NCI-H146 (cell line): ENCODE data around the gene RECQL5.
"Not testable (repeated sequence)": the region's sequence is repeated elsewhere in the genome, so short reads cannot be mapped to it uniquely, and the experiment has no call there.

Experiments
- DNase-seq: peaks from one replicate; lab custom pipeline; 2025; lab: John Stamatoyannopoulos, UW

Gene RECQL5

DNA sequence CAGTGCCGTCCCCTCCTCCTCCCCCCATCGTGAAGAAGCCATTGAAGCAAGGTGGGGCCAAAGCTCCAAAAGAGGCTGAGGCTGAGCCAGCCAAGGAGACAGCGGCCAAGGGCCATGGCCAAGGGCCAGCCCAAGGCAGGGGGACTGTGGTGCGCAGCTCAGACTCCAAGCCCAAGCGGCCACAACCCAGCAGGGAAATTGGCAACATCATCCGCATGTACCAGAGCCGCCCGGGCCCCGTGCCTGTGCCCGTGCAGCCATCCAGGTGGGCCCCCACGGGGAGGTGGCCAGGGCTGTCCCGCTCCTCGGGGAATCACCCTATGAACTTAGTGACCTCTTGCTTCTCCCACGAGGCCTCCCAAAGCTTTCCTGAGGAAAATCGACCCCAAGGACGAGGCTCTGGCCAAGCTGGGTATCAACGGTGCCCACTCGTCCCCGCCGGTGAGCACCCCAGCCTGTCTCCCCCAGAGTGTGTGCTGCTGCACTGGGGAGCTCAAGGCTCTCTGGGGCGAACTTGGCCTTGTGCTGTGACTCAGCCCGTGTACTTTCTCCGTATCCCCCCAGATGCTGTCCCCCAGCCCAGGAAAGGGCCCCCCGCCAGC is 50.3 kb downstream of the RECQL5 start:
- no peak for DNase-seq

DNA sequence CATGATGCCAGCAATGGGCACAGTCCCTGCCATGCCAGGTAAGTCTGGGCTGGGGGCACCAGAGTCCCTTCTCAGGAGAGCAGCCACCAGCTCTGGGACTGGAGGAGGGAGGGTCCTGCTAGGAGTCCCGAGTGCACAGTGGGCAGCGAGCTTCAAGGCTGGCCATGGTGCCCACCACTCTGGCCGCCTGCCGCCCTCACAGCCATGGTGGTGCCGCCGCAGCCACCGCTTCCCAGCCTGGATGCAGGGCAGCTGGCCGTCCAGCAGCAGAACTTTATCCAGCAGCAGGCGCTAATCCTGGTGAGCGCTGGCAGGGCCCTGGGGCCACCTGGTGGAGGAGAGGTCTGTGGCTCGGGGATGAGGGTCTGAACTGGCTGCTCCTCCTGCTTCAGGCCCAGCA is 51.7 kb downstream of the RECQL5 start:
- no peak for DNase-seq

DNA sequence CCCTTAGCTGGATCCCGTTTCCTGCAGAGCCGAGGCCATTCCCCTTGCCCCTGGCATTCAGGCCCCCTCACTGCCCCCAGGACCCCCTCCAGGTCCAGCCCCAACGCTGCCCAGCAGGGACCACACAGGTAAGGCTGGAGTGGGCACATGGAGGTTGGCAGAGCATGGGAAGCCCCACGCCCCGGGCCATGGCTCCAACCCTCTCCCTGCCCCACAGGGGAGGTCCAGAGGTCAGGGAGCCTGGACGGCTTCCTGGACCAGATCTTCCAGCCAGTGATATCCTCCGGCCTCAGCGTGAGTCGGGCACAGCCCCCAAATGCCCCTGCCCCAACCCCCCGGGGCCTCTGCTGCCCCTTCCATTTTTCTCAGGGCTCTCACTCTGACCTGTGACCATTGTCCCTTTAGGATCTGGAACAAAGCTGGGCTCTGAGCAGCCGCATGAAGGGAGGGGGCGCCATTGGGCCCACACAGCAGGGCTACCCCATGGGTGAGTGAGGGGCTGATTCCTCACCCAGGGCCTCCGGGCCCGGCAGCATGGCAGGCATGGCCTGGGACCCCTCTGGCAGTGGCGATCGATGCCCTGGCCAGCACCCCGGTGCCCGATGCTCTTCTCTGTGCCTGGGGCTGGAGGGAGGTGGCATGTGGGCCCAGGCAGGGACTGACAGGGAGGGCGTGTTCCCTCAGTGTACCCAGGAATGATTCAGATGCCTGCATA is 52.2 kb downstream of the RECQL5 start:
- DNase-seq = no peak

DNA sequence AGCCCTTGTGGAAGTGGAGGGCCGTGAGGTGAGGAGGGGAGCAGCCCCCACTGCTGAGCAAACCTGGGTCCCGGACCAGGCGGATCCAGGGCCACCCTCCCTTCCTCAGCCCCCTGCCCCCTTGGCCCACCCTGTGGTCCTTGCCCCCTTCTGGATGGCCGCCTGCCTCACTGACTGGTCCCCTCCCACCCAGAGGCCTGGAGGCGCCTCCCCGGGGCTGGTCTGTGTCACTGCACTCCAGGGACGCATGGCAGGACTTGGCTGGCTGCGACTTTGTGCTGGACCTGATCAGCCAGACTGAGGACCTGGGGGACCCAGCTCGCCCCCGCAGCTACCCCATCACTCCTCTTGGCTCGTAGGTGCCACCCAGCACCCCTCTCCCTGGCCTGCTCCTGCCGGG is 52.9 kb downstream of the RECQL5 start:
- no peak for DNase-seq

DNA sequence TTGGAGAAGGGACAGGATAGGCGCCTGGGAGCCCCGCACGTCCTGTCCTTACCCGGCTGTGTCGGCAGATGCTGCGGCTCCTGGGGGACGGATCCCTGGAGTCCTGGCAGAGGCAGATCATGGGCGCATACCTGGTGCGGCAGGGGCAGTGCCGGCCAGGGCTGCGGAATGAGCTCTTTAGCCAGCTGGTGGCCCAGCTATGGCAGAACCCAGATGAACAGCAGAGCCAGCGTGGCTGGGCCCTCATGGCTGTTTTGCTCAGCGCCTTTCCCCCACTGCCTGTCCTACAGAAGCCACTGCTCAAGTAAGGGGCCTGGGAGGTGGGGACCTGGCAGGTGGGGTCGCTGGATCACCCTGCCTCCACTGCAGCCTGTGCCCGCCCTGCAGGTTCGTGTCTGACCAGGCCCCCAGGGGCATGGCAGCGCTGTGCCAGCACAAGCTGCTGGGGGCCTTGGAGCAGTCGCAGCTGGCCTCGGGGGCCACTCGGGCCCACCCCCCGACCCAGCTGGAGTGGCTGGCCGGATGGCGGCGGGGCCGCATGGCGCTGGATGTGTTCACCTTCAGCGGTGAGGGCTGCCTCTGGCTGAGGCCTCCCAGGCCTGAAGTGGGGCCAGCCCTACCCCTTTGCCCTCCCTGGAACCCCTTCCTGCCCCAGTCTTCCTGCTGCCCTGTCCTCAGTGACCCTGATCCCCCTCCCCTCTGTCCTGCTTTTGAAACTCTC is 53.9 kb downstream of the RECQL5 start:
- DNase-seq = no peak

DNA sequence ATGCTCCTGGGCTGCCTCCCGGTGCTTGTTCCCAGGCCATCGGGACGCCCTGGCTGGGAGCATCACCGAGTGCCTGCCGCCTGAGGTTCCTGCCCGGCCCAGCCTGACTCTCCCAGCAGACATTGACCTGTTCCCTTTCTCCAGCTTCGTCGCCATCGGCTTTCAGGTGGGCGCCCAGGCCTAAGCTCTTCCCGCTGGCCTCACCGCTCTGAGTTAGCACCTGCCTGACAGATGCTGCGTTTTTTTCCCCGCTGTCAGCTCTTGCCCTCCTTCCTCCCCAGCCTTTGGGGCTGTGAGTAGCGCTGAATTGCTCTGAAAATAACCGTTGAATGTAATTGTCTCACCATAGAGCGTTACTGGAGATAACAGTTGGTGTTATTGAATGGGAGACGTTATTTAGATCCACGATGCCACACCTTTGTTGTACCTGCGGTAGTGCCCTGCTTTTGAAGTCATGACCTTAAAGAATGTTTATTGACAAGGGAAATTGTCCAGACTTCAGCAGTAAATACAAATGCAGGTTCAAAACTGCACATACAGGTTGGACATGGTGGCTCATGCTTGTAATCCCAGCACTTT is 55.0 kb downstream of the RECQL5 start:
- DNase-seq = peak; percentile 53

DNA sequence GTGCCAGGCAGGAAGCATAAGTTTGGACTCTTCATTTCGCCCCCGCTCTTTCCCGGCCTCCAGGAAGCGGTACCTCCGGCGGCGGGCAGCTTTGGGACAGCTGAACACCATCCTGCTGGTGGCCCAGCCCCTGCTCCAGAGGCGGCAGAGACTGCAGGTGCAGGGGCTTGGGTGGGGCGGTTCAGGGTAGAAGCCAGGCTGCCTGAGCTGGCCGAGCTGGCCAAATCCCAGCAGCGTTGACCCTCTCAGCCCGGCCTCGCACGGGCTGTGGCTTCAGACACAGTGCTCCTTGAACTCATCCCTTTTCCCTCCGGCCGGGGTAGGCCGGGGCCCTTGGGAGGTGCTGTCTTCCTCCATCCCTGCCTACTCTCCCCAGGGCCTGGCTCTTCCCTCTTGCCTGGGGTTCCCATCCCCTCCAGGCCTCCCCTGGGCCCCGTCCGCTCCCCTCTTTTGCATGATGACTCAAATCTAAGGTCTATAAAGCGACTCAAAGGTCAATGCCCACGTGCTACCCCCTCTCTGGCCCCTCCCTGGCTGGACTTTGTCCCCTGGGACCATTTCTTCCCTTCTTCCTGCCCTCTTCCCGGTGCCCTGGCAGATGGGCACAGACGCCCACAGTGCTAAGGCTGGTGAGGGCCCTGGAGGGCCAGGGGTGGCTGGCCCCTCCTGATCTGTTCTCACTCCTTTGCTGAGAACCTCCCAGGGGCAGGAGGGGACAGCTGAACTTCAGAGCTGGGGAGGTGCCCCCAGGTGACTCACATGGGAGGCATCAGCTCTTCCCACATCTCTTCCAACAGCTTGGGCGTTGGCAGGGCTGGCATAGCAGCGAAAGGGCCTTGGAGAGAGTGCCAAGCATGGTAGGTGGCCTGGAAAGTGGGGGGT is 56.6 kb downstream of the RECQL5 start:
- DNase-seq = no peak

DNA sequence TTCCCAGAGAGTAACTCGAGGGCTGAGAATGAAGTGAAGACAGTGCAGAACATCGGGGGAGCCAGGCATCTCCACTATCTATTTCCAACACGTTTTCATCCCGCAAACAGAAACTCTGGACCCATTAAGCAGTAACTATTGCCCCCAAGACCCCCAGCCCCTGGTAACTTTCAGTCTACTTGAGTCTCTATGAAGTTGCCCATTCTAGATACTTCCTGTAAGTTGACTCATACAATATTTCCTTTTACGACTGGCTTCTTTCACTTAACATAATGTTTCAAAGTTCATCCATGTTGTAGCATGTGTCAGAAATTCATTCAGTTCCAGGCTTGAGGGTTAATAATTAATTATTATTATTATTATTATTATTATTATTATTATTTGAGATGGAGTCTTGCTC is 59.9 kb downstream of the RECQL5 start:
- DNase-seq = no peak

DNA sequence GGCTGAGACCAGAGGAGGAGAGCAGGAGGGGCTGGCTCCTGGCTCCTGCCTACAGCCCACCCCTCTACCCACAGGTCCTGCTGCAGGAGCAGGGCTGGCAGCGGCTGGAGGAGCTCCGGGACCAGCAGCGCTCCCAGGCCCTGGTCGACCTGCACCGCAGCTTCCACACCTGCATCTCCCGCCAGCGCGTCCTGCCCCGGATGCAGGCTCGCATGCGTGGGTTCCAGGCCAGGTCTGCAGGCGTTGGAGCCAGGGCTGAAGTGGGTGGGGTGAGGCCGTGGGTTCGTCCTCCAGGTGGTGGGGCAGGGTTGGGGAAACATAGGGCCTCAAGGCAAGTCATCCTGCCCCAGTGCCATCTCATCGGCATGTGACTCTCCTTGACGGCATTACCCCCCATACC is 61.2 kb downstream of the RECQL5 start:
- no peak for DNase-seq

DNA sequence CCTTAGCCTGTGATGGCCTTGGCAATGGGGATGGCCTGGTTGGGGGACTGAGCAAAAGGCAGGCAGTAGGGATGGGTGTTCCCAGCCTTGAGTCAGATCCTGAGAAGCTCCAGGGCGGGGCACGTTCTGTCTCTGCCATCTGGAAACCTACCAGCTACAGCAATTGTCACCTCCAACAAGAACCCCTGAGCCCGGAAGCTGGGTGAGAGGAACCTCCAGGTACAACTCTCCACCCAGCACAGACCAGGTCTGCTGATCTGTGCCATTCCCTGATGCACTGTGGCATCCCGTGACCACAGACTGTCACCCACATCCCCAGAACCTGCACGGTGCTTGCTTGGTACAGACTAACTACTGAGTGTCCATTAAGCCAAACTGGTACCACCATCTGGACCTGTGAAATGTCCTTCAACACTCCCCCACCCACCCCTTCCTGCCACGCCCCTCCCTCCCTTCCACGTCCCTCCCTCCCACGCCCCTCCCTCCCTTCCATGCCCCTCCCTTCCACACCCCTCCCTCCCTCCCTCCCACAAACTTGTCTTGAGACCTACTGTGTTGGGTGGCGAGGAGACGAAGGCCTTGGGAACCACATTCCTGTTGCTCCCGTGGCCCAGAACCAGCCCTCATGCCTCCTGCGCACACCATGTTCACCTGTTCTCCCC is 62.8 kb downstream of the RECQL5 start:
- no peak for DNase-seq

DNA sequence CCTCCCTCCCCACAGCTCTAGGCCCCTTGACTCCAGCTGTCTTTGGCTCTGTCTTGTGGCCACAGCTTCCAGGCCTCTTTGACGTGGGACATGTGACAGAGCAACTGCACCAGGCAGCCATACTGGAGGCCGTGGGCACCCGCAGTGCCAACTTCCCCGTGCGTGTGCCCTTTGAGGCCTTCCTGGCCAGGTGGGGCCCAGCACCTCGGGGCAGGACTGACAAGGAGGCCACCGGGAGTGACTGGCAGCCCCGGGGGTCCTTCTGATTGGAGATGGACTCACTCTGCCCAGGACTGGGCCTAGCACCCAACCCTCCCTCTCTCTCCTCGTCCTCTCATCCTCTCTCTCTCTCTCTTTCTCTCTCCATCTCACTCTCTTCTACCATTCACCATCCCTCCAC is 63.8 kb downstream of the RECQL5 start:
- no peak for DNase-seq

DNA sequence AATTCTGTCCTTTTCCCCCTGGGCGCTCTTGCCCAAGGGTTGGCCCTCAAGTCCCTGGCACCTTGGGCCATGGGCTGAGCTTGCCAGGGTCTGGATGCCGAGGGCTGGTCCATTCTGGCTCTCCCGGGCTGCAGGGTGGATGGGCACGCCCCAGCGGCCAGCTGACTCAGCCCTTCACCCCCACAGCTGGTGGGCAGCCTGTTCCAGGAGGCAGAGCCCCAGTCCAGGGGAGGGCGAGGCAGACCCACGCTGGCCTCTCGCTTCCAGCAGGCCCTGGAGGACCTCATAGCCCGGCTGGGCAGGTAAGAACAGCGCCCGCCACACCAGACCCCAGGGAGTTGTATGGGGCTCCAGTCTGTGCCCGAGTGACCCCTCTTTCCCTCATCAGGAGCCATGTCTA is 64.3 kb downstream of the RECQL5 start:
- DNase-seq = no peak

DNA sequence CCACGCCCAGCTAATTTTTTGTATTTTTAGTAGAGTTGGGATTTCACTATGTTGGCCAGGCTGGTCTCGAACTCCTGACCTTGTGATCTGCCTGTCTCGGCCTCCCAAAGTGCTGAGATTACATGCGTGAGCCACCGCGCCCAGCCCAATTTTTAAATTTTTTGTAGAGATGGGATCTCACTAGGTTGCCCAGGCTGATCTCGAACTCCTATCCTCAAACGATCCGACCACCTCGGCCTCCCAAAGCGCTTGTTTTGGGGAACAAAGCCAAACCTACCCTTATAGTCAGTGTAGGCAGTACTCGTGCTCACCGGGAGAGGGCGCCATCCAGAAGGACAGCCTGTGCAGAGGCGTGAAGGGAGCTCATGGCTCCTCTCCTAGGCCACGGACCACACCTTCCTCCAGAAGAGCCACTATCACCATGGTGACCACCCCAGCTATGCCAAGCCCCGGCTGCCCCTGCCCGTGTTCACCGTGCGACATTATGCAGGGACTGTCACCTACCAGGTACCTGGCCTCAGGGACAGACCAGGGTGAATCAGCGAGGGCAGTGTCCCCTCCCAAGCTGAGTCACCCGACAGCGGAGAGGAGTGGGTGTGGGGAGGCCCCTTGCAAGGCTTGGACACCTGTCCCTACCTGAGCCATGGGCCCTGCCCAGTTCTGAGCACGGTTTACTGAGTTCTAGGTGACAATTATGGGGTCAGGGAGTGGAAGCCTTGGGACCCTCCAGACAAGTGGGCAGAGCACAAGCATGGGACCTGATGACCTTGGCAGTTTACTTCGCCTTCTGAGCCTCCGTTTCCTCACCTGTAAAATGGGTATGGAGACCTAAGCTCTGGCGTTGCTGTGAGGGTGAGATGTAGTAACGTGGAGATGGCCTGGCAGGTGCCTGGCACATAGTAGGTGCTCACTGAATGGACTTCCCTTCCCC is 65.6 kb downstream of the RECQL5 start:
- DNase-seq = peak; percentile 78

DNA sequence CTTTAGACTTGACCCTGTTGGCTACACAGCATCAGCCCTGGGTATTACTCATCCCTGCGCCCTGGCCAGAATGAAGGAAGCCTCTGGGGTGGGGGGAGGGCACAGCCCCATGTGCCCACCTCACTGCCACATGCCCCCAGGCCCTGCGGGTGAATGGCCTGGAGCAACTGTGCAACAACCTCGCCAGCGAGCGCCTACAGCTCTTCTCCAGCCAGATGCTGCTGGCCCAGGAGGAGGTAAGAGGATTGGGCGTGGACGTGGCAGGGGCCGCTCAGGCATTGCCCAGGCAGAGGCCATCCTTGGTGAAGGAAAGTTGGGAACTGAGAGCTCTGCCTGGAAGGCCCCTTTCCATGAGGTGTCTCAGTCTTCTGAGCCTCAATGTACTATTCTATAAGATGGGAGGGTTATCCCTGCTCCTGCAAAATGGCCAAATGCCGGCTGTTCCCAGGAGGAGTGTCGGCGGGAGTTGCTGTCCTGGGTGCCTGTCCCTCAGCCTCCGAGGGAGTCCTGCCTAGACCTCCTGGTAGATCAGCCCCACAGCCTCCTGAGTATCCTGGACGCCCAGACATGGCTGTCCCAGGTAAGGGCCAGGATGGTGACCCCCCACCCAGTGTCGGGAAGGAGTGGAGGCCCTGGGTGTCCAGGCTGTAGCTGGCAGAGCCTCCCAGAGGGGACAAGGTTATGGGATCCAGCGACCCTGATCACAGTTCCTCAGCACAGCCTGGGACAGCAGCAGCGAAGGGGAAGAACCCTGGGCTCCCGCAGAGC is 70.5 kb downstream of the RECQL5 start:
- DNase-seq = no peak

DNA sequence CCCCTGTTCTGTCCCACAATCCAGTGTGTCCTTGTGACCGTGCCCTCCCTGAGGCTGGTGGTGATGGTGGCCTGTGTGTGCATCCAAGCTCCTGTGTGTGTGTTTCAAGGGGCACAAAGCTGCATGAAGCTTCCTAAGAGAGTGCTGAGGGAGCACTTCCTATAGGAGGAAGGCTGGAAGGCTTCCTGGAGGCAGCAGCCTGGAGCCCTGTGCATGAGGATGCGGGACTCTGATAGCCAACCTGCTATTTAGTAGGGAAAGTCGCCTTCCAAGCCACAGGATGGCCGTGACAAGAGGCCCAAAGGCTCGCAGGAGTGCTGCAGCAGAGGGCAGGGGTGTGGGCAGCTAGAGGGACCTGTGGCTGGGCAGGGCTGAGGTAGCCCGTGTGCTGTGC is 71.0 kb downstream of the RECQL5 start:
- no peak for DNase-seq

DNA sequence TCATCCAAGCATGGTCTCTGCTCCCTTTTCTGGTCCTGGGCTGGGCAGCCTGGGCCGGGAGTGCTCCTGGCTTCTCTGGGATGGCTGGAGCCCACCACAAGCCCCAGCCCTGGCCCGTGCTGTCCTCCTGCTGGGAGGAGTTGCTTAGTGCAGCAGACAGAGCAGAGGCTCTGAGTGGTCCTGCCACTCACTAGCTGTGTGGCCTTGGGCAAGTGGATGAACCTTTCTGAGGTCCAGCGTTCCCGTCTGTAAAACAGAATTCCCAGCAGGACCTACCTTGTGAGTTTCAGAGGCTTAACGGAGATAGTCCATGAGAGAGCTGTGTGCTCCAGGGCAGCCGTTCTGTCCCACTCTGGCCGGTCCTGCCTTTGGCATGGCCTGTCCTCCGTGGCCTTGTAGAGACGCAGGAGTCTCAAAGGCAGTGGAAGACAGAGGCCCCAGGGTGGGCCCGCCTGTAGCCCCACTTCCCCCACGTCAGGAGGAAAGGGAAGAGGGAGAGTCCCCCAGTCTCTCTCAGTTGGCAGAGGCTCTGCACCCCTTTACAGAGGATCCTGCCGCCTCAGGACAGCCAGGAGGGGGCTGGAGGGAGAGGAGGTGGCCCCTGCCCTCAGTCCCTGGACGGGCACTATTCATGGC is 71.6 kb downstream of the RECQL5 start:
- DNase-seq = no peak

DNA sequence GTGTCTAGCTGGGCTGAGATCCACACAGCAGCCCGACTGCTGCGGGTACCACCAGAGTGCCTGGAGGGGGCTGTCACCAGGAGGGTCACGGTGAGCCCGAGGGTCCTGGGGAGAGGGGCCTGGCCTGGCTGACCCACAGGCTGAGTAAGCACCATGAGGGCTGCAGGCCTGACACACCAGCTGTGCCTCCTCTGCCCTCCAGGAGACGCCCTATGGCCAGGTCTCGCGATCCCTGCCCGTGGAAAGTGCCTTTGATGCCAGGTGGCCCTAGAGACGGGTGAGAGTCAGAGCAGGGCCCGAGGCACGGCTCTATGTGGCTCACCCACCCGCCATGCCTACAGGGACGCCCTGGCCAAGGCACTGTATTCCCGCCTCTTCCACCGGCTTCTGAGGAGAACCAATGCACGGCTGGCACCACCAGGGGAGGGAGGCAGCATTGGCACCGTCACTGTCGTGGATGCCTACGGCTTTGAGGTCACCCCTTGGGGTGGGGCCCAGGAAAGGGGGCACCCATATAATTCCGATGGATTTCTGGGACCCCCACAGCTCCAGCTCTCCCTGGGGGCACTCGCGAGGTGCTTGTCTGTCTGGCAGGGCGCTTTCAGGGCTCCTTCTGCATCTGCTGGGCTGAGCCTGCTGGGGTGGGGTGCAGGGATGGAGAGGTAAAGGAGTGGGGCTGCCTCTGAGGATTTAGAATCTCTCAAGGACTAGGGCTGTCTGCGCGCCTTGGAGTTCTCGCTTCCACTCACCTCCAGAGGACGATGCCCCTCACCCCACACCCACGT is 72.3 kb downstream of the RECQL5 start:
- peak; percentile 26 for DNase-seq

DNA sequence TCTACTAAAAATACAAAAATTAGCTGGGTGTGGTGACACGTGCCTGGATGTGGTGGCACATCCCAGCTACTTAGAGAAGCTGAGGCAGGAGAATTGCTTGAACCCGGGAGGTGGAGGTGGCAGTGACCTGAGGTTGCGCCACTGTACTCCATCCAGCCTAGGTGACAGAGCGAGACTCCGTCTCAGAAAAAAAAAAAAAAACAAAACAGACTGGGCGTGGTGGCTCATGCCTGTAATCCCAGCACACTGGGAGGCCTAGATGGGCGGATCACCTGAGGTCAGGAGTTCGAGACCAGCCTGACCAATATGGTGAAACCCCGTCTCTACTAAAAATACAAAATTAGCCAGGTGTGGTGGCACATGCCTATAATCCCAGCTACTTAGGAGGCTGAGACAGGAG is 73.5 kb downstream of the RECQL5 start:
- not testable (repeated sequence) for DNase-seq
